Psoas muscle (tissue), 8 donors: ENCODE data around the gene OR56A3. TPM values are rescaled to one million over a fixed set of nuclear protein-coding genes. Genes with fewer than 3 reads are reported as not detected.

Experiments used
- ATAC-seq, 4 donors: fragments of 200-7000 bp; cut with Tn5 transposase; one replicate each; pipeline ENCODE4 v1.9.1; 2020; ENCODE audit warnings: moderate library complexity in 3 of 4, mild to moderate bottlenecking in 2 of 4
- DNase-seq, 2 donors: peaks; one replicate each; pipeline ENCODE4 v3.0.0-alpha.2; 2020
- H3K27ac ChIP-seq: fragments of 200-600 bp; one replicate; pipeline ENCODE4 v1.8.0; 2022
- H3K27me3 ChIP-seq, 3 donors: fragments of 200-600 bp in 1 of 3; one replicate each; pipeline versions ENCODE4 v1.6.1 to v1.8.0; 2013 to 2022; ENCODE audit warnings: low read length in 2 of 3, mild to moderate bottlenecking in 2 of 3, moderate library complexity in 1 of 3; ENCODE audit not compliant: insufficient read depth in 3 of 3
- H3K36me3 ChIP-seq, 2 donors: fragments of 200-600 bp in 1 of 2; one replicate each; pipeline versions ENCODE4 v1.6.1 to v1.8.0; 2013 to 2022; ENCODE audit warnings: low read depth in 1 of 2, mild to moderate bottlenecking in 1 of 2, moderate library complexity in 1 of 2; ENCODE audit not compliant: insufficient read depth in 1 of 2
- H3K4me1 ChIP-seq: fragments of 200-600 bp; one replicate; pipeline ENCODE4 v1.8.0; 2022
- H3K4me3 ChIP-seq: fragments of 200-600 bp; one replicate; pipeline ENCODE4 v1.8.0; 2022; ENCODE audit warnings: mild to moderate bottlenecking
- H3K9me3 ChIP-seq: fragments of 200-600 bp; one replicate; pipeline ENCODE4 v1.8.0; 2022
- WGBS, 3 donors: extraction: QIAGEN DNeasy Blood & Tissue Kit; methylation state at CpG; one replicate each; pipeline versions ENCODE4 v1.1.6 to v1.1.7; 2013; 5-methylcytosine and 5-hydroxymethylcytosine counted together
- intact Hi-C, 2 donors: fragments of 100-400 bp; cut with DNase I; formaldehyde crosslinking; loops; one replicate each; pipeline versions ENCODE4 v1.11.0 to v1.14.2; 2022
- polyA plus RNA-seq, 3 donors: library from polyadenylated mRNA; stranded (reverse); fragments of 200-250 nt; gene quantifications; one replicate each; pipeline ENCODE4 v1.2.3, GENCODE V29; 2013
- total RNA-seq, 4 donors: library from RNA; stranded (reverse); fragmentation: NEBNext Ultra II Directional in 2 of 4; extraction: Animal tissue kit (Norgen Biotek cat#: 25700) in 2 of 4; gene quantifications; one replicate each; pipeline versions ENCODE4 v1.2.1 to v1.2.4, GENCODE V29; 2021 to 2023
- TF ChIP-seq, protein P1 (sequence below): fragments of 200-600 bp; IDR thresholded peaks from one replicate; pipeline ENCODE4 v1.8.0; 2022; ENCODE audit warnings: antibody characterized with exemption
- donor health status: healthy with polysubstance abuse.
- donor health status: DM: no; HTN: no; CAD: no; lungs with moderate emphysema.
- donor health status: Bipolar disorder and iron deficiency.
- donor health status: healthy.
- donor health status: DM: yes; HTN: yes; CAD: no.
- donor health status: DM: no; HTN: no; CAD: no.
- donor health status: DM: no; HTN: no; CAD: no.
- donor health status: DM: yes; HTN: yes; CAD: no.

OR56A3 gene
- total and polyA plus RNA-seq, 7 donors = not detected

GRCh38 chr11:5923427-5923776 lies 18.6 kb upstream of the OR56A3 start:
- intact Hi-C loops = no loop called here
- TF ChIP-seq, protein P1, sequence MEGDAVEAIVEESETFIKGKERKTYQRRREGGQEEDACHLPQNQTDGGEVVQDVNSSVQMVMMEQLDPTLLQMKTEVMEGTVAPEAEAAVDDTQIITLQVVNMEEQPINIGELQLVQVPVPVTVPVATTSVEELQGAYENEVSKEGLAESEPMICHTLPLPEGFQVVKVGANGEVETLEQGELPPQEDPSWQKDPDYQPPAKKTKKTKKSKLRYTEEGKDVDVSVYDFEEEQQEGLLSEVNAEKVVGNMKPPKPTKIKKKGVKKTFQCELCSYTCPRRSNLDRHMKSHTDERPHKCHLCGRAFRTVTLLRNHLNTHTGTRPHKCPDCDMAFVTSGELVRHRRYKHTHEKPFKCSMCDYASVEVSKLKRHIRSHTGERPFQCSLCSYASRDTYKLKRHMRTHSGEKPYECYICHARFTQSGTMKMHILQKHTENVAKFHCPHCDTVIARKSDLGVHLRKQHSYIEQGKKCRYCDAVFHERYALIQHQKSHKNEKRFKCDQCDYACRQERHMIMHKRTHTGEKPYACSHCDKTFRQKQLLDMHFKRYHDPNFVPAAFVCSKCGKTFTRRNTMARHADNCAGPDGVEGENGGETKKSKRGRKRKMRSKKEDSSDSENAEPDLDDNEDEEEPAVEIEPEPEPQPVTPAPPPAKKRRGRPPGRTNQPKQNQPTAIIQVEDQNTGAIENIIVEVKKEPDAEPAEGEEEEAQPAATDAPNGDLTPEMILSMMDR = no peak
- H3K27me3 ChIP-seq = no peaks in the 10 kb centered on the region
- no peak overlapping the region for H3K27ac ChIP-seq
- no peak for DNase-seq
- H3K9me3 ChIP-seq = no peaks in the 10 kb centered on the region
- no peak overlapping the region for H3K4me3 ChIP-seq
- no peak for ATAC-seq
- H3K36me3 ChIP-seq = no peaks in the 10 kb centered on the region
- no peaks in the 10 kb centered on the region for H3K4me1 ChIP-seq

- H3K4me3 ChIP-seq = no peak overlapping the region
- intact Hi-C loops = no loop called here
- no peak for DNase-seq
- H3K4me1 ChIP-seq = no peaks in the 10 kb centered on the region
- H3K9me3 ChIP-seq = no peaks in the 10 kb centered on the region
- TF ChIP-seq, protein P1 = no peak
- H3K27me3 ChIP-seq = no peaks in the 10 kb centered on the region
- ATAC-seq = no peak
- no peak overlapping the region for H3K27ac ChIP-seq
- no peaks in the 10 kb centered on the region for H3K36me3 ChIP-seq
These were observed 18.3 kb upstream of the OR56A3 start for GRCh38 chr11:5923794-5924193.

DNA sequence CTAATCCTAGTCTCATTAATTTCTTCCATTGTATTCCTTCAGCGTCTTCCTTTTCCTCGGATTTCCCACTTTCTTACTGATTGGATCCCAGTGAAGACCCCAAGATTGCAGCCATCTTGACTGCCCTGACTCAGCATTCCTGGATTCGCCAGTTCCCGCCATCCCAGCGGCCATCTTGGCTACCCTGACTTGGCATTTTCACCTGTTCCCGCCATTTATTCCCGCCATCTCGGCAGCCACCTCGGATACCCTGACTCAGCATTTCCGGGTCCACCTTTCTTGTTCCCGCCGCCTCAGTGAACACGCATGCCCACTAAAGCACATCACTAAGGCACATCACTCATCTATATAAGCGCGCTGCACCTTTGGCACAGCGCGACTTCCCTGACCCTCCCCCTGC lies 13.8 kb upstream of the OR56A3 start:
- TF ChIP-seq, protein P1 = no peak
- H3K36me3 ChIP-seq = no peaks in the 10 kb centered on the region
- H3K27ac ChIP-seq = no peak overlapping the region
- H3K4me3 ChIP-seq = no peak overlapping the region
- intact Hi-C loops = no loop called here
- no peak for ATAC-seq
- no peak for DNase-seq
- H3K9me3 ChIP-seq = no peaks in the 10 kb centered on the region
- no peaks in the 10 kb centered on the region for H3K27me3 ChIP-seq
- 94 to 96% (median 96%) methylated on average over 17 of the region's 17 CpGs for WGBS, 3 donors
- H3K4me1 ChIP-seq = no peaks in the 10 kb centered on the region

DNA sequence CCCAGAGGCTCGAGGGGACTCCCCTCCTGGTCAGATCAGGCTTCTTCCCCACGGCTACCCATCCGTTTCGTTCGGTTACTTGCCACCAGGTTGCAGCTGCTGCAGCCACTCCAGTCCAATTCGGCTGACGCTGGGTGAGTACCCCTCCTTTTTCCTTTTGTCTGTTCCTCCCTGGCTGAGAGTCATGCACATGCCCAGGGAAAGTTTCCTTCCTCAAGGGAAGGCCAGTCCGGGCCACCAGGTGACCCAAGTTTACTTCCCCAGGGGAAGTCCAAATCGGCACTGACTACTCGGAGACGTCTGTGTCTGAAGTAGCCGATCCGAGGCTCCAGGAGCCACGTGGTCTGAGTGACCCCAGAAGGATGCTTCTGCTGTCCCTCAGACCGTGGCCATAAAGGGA lies 13.2 kb upstream of the OR56A3 start:
- ATAC-seq (no peak), DNase-seq (no peak)
- H3K4me3 ChIP-seq = no peak overlapping the region
- 83 to 86% (median 84%) methylated on average over 15 of the region's 15 CpGs for WGBS, 3 donors
- intact Hi-C loops = no loop called here
- H3K27ac ChIP-seq = no peak overlapping the region
- H3K27me3 ChIP-seq = no peaks in the 10 kb centered on the region
- H3K4me1 ChIP-seq = no peaks in the 10 kb centered on the region
- H3K36me3 ChIP-seq = no peaks in the 10 kb centered on the region
- TF ChIP-seq, protein P1 = no peak
- no peaks in the 10 kb centered on the region for H3K9me3 ChIP-seq

GRCh38 chr11:5929571-5930368 lies 12.3 kb upstream of the OR56A3 start:
- Histone ChIP-seq H3K4me1 (no peaks in the 10 kb centered on the region), H3K9me3 (no peaks in the 10 kb centered on the region), H3K4me3 (no peak overlapping the region), H3K27me3 (no peaks in the 10 kb centered on the region), H3K36me3 (no peaks in the 10 kb centered on the region), H3K27ac (no peak overlapping the region)
- TF ChIP-seq, protein P1 = no peak
- ATAC-seq (no peak), DNase-seq (no peak)
- intact Hi-C loops = no loop called here
- WGBS, 3 donors = 87 to 91% (median 90%) methylated on average over 31 of the region's 31 CpGs
